Peyer's patch (tissue), 4 donors: ENCODE results near the gene UGGT1.
"Not testable (repeated sequence)": the region's sequence is repeated elsewhere in the genome, so short reads cannot be mapped to it uniquely, and the experiment has no call there.

ENCODE experiments used
- CTCF ChIP-seq, 6 experiments: fragments of 450-650 bp in 4 of 6; fragments of 200-600 bp in 2 of 6; sonication (generic) in 1 of 6; IDR thresholded peaks; one replicate each; pipeline ENCODE4 v1.5.1; 2017 to 2019; ENCODE audit warnings: antibody characterized with exemption in 6 of 6, mild to moderate bottlenecking in 3 of 6, moderate library complexity in 1 of 6
- POLR2A ChIP-seq, 2 donors: fragments of 450-650 bp; IDR thresholded peaks; one replicate each; pipeline ENCODE4 v1.5.1; 2017; ENCODE audit warnings: antibody characterized with exemption in 2 of 2, mild to moderate bottlenecking in 2 of 2, moderate library complexity in 2 of 2

GRCh38 chr2:128174067-128174466 is 83.1 kb downstream of the UGGT1 start:
- TF ChIP-seq CTCF, POLR2A (IDR thresholded peaks at IDR 0.05): not testable (repeated sequence)
